HG03457 (cell line): Measurements from ENCODE around the gene IFT80.

Experiments
- ATAC-seq: cut with Tn5 transposase; IDR thresholded peaks from one replicate; pipeline ENCODE4 v1.9.1; 2021; ENCODE audit warnings: moderate number of reproducible peaks; ENCODE audit not compliant: unreplicated experiment

The IFT80 gene

DNA sequence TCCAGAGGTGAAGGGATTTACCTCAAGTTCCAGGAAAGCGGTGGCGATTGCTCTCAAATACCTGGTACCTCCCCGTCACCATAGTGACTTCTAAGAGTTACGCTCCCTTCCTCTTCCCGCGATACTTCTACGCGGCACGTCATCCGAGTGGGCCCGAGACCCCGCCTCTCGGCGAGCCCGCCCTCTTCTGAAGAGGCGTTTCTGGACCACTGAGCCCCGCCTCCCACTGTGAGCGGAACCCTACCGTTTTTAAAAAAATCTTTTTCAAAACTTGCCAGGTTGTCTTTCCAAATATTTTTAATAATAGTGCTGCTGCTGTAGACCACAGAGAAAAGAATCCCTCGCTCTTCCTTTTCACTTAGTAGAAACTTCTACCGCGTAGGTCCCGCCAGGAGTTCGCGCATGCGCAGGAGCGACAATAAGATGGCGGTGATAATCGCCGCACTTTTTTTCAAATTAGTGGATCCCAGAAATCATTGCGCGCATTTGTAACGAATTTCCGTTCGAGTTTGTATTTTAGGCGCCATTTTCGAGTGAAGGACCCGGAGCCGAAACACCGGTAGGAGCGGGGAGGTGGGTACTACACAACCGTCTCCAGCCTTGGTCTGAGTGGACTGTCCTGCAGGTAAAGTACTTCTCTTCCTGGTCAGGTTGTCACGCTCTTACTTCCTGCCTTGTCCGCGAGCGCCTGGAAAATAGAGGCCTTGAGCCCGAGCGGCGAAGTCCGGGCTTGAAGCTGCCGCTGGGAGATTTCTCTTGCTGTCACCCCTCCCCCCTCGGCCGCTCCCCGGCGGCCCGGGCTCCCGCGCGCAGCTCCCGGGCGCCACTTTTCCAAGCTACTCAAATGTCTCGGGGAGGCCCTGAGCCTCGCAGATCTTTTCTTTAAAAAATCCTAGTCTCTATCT is at the start of gene IFT80, which contains the start of gene SMC4:
Gene IFT80, minus strand, starts transcription at position 101 of the 905 bp plus-strand sequence. CDS start 14,625 bp downstream, outside the sequence.
Gene SMC4, plus strand, starts transcription at position 526 of the 905 bp plus-strand sequence. CDS start 1,177 bp downstream, outside the sequence.
- ATAC-seq: peak; percentile 91

DNA sequence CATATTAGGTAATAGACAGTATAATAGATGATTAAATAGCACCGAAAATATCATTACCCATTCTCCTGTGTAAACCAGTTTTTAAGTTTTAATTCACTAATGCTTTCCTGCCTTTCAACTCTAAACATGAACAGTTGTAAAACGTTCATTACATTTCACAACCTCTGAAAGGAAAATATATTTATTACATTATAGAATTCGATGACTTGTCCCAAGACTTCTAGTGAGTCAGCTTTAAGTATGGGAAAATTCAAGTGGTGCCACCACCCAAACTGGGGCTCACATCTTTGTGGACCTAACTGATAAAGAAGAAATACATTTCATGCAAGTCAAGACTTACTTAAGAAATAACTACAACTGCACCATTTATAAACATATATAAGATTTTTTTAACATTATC is 48.5 kb upstream of the IFT80 start:
- ATAC-seq: no peak

DNA sequence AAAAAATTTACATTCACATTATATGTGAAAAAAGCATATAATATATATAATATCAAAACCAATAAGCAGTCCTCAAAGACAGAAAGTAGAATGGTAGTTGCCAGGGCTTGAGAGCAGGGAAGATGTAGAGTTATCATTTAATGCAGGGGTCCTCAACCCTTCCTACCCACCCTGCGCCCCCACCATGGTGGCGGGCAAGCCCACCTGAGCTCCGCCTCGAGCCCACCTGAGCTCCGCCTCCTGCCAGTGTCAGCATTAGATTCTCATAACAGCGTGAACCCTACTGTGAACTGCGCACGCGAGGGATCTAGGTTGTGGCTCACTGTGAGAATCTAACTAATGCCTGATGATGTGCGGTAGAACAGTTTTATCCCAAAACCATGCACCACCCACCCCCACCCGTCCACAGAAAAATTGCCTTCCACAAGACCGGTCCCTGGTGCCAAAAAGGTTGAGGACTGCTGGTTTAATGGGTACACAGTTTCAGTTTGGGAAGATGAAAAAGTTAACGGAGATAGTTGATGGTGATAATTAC is 47.6 kb upstream of the IFT80 start:
- ATAC-seq: no peak

DNA sequence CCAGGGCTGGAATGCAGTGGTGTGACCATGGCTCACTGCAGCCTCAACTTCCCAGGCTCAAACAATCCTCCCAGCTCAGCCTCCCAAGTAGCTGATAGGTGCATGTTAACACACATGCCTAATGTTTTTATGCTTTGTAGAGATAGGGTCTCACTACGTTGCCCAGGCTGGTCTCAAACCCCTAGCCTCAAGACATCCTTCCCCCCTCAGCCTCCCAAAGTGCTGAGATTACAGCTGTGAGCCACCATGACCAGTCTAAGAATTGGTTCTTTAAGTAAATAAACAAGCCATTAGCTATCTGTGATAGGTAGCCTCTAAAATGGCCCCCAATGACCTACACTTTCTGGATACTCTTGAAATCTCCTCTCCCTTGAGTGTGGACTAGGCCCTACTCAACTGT is 46.8 kb upstream of the IFT80 start:
- no peak for ATAC-seq

DNA sequence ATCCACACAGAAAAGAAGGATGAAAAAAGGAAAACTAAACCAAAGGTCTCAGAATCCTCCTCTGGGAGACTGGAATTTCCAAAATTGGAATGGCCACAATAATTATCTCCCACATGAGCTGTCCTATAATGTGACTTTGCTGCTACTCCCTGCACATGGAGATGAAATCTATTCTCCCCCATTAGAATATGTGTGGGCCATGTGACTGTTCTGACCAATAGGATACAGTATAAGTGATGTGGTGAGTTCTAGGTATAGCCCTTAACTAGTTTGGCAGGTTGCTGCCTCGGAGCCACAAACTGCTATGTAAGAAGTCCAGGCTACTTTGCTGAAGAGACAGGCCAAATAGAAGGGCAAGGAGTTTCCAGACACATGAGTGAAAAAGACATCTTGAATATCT is 45.4 kb upstream of the IFT80 start:
- ATAC-seq: no peak

DNA sequence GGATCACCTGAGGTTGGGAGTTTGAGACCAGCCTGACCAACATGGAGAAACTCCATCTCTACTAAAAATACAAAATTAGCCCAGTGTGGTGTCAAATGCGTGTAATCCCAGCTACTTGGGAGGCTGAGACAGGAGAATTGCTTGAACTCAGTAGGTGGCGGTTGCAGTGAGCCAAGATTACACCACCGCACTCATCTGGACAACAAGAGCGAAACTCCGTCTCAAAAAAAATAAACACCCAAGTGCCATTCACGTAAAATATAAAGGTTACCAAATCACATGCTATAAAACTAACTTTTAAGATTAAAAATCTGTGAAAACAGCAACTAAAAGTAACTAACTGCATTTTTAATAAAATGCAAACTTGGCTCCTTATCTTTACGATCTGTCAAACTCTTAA is 41.7 kb upstream of the IFT80 start:
- no peak for ATAC-seq

DNA sequence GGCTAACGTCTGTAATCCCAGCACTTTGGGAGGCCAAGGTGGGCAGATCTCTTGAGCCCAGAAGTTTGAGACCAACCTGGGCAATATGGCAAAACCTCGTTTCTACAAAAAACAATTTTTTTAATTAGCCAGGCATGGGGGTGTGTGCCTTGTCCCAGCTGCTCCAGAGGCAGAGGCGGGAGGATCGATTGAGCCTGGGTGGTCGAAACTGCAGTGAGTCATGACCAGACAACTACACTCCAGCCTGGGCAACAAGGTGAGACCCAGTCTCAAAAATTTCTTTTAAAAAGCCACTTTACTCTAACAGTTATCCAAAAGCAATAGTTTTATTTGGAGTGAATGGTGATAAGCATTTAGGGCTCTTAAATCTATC is 38.0 kb upstream of the IFT80 start:
- ATAC-seq: no peak

DNA sequence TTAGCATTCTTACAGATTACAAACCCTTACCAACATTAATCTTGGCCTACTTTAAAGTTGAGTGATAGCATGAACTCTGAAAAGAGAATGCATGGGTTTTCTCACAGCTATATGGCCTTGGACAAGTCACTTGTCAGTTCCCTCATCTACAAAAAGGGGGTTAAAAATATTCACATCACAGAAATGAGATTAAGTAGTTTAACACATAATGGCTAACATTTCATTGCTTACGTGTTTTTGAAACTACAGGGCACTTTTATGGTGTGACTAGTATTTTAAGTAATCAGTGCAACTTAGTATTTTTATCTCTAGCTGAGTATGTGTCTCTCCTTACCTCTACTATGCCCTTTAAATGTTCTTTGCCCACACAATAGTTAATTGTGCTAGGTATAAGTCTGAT is 36.7 kb upstream of the IFT80 start:
- no peak for ATAC-seq

DNA sequence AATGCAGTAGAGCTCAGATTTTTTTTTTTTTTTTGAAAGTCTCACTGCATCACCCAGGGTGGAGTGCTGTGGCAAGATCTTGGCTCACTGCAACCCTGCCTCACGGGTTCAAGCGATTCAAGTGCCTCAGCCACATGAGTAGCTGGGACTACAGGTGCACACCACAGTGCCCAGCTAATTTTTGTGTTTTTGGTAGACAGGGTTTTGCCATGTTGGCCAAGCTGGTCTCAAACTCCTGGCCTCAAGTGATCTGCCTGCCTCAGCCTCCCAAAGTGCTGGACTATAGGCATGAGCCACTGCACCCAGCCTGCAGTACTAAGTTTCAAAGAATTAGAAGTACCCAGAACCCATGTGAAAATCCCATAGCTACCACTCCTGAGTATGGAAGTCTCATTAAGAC is 36.1 kb upstream of the IFT80 start:
- ATAC-seq: no peak

DNA sequence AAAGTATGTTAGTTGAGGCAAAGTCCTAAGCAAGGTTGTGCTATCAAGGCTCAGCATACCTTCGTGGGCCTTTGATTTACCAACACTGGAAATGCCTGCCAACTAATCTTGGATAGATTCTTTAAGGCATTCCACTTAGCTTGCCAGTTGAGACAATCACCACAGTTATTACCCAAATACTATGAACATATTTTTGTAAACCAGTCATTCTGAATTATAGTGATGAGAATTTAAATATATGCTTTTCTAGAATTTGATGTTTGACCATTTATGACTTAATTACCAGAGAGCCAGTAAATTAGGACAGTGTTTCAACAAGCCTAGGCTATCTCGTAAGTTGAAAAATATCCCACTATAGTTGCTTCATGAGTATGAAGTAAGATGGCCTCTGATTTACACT is 35.0 kb upstream of the IFT80 start:
- ATAC-seq: no peak

DNA sequence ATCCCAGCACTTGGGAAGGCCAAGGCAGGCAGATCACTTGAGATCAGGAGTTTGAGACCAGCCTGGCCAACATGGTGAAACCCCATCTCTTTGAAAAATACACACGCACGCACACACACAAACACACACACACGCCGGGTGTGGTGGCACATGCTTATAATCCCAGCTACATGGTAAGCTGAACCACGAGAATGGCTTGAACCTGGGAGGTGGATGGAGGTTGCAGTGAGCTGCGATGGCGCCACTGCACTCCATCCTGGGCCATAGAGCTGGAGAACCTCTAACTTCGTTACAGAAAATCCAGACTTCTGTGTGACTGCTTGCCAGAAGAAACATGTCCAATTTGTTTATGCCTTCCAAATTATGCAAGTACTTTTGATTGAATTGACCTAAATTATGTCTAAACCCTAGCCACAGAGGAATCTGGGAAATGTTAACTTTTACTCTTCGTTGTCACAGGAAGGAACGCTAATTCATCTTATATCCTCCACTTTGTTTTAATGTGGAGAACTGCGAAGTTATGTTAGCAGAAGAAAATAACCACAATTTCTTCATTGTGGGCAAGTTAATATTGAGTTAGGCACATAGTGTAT is 28.9 kb upstream of the IFT80 start:
- ATAC-seq: no peak

DNA sequence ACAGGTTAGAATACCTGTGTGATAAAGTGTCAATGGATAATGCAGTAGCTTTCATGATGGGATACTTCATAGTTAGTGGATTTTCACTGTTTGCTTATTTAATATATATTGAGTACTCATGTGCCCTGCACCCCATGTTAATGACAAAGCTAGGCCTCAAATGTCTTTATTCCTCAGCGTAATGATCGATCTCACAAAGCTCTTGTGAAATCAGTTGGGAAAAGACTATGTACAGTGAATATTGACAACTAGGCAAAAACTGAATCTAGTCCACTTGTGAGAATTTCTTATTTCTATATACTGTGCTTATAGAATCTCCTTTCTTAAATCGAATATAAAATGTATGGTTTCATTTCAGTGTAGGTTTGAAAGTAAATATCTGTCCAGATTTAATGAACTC is 18.3 kb upstream of the IFT80 start:
- ATAC-seq: no peak

DNA sequence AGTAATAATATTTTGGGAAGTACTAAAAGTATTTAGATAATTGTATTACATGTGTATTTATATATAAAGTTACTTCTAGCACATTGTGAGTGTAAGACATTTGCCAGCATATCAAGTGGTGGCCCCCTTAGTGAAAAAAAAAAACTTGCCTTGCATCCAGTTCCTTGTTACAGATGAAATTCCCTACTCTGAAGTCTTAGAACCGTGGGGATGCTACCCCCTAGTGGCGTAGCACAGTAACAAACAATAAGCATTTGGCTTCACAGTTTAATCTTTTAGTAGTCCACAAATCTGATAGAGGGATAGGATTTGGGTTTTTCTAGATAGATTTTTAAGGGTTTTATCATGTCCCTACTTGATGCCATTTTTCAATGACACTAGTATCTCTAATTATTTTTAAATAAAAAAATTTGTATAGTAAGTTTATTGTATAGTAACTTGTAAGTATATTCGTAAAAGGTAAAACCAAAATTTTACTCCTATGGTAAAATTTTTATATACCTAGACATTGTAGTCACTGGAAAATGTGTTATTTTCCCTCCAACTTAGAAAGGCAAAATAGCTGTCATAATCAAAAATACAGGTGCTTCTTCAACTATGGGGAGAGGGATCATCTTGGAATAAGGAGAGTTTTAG is 14.7 kb upstream of the IFT80 start:
- ATAC-seq: no peak

DNA sequence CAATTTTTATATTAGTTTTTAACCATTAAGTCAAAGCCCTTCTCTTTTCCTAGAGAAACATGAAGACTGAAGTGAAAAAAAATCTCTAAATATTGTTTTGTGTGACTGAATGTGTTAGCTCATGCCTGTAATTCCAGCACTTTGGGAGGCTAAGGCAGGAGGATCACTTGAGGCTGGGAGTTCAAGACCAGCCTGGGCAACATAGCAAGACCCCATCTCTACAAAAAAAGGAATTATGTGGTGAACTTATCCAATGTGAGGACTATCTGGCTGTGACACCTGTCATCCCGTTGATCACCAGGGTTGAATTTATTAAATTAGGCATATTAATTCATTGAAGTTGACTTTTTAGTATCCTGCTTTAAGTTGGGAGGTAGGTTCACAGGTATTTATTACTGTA is 13.5 kb upstream of the IFT80 start:
- no peak for ATAC-seq

DNA sequence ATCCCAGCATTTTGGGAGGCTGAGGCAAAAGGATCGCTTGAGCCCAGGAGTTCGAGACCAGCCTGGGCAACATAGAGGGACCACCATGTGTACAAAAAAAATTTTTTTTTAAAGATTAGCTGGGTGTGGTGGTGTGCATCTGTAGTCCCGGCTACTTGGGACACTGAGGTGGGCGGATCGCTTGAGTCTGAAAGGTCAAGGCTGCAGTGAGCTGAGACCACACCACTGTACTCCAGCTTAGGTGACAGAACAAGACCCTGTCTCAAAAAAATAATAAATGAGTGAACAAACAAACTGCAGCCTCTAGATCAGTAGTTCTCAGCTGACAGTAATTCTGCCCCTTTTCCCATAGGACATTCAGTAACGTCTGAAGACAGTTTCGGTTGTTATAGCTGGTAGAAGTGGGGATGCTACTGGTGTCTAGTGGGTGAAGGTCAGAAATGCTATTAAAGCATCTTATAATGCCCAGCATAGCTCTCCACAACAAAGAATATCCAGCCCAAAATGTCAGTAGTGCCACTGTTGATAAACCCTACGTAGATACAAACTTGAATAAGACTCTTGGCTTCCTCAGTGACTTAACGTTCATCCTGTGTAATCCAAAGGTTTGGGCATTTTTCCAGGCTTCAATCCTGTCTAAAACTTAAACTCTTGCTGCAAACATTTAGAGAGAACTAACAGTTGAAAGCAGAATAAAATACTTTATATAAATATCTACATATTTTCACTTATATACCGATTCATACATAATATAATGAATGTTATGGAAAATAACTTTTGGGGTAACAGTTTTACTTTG is 11.0 kb upstream of the IFT80 start:
- ATAC-seq: no peak

DNA sequence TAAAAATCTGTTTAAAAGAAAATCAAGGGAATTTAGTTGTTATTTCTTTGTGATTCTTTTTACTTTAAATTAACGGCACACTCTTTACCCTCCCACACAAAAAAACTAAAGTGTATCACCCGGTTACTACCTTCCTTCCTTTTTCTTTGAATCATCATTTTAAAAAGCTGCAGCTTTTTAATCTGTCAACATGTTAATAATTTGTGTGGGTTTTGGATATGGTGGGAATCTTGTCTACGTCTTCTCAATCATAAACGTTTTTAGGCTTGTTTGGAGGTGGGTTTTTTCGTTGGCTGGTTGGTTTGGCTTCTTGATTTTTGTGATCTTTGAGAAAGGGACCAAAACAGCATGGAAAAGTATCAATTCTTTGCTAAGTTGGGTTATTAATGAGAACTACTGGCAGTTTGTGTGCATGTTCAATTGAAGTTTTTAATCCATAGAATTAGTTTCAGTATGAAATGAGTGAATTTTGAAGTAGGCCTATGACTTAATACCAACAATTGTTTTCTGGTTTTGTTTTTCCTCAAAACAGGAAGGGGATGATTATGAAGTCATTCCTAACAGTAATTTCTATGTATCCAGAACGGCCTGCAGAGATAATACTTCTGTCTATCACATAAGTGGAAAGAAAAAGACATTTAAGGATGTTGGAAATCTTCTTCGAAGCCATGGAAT is 4.9 kb upstream of the IFT80 start:
- ATAC-seq: no peak

DNA sequence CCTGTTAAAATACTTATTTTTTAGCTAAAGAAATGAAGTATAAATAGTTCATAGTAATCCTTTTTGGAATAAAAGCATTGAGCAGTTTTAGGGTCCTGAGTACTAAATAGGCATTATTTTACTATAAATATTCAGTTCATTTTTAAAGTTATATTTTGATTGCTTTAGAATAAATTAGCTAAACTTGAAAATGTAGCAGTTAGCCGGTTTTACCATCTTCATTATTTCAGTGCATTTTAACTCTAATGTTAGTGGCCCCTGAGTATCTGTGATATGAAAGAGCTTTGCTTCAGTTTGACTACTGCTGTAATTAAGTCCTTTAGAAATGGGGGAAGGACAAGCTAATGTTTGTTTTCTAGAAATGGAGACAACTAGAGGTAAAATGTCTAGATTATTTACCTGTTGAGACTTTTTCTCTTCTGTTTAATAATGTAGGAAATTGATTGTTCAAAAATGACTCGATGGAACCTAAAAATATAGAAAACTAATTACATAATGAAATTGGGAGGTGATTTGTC is 4.1 kb upstream of the IFT80 start:
- no peak for ATAC-seq

DNA sequence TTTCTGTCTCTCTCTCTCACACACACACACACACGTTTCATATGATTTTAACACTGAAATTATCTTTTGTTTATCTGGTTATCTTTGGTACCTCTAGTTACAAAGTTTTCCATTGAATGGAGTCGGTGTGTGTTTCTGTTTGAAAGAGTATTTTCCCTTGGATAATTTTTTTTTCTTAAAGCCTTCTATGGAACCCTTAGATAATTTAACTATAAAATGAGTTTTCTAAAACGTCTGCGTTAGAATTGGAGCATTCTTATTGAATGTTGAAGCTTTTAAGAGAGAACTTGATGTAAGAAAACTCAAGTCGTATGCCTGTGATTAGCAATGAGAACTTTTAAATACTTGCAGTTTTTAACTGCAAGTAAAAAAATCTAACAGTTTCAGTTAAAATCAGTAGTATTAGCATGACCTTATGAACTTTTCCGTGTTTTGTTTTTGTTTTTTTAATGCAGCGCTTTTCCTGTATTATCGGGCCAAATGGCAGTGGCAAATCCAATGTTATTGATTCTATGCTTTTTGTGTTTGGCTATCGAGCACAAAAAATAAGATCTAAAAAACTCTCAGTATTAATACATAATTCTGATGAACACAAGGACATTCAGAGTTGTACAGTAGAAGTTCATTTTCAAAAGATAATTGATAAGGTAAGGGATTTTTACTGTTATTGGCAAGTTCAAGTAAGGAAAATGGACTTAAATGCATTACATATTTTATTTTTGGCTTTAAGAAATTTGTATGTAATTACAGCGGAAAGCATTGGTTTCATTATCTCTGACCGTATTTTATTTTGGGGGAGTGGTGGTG is 3.4 kb upstream of the IFT80 start:
- no peak for ATAC-seq
